GM21526 (cell line): ENCODE results near the gene HSCB.
A peak's percentile ranks its signal among the peaks of the same experiment; 100 is the strongest.
"Not testable (repeated sequence)": the region's sequence is repeated elsewhere in the genome, so short reads cannot be mapped to it uniquely, and the experiment has no call there.

Source experiments
- ATAC-seq: cut with Tn5 transposase; IDR thresholded peaks from one replicate; pipeline ENCODE4 v1.9.1; 2021; ENCODE audit warnings: moderate library complexity; ENCODE audit not compliant: unreplicated experiment, low FRiP score

The HSCB gene, protein sequence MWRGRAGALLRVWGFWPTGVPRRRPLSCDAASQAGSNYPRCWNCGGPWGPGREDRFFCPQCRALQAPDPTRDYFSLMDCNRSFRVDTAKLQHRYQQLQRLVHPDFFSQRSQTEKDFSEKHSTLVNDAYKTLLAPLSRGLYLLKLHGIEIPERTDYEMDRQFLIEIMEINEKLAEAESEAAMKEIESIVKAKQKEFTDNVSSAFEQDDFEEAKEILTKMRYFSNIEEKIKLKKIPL

DNA sequence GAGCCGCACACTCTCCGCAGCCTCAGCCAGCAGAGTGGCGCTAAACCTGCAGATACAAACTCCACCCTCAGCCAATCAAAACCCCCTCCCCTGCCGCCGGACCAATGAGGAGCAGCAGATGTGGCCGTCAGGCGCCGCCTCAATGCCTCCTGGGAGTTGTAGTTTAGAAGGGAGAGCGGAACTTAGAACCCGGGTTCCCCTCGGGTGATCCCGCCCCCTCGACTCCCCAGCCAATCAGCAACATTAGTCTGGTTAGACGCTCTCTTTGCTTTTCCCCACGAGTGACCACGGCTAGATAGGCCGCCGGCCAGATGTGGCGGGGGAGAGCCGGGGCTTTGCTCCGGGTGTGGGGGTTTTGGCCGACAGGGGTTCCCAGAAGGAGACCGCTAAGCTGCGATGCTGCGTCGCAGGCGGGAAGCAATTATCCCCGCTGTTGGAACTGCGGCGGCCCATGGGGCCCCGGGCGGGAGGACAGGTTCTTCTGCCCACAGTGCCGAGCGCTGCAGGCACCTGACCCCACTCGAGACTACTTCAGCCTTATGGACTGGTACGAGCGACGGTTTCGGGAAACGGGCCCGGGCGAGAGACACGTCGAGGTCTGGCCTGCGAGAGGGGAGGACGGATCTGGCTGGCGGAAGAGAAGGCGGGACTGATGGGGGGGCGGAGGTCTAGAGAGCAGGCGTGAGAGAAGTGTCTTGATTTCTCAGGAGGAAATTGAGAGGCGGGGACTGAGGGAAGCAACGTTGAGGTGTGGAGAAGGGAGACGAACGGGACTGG lies at the start of gene HSCB, which contains the start of gene CHEK2:
TSS of gene HSCB (plus strand) at position 255 of the 777 bp plus-strand sequence. CDS start at position 312, 57 bp downstream.
TSS of gene CHEK2 (minus strand) at position 36 of the 777 bp plus-strand sequence. CDS start 7,099 bp downstream, outside the sequence.
- peak; percentile 81 for ATAC-seq

DNA sequence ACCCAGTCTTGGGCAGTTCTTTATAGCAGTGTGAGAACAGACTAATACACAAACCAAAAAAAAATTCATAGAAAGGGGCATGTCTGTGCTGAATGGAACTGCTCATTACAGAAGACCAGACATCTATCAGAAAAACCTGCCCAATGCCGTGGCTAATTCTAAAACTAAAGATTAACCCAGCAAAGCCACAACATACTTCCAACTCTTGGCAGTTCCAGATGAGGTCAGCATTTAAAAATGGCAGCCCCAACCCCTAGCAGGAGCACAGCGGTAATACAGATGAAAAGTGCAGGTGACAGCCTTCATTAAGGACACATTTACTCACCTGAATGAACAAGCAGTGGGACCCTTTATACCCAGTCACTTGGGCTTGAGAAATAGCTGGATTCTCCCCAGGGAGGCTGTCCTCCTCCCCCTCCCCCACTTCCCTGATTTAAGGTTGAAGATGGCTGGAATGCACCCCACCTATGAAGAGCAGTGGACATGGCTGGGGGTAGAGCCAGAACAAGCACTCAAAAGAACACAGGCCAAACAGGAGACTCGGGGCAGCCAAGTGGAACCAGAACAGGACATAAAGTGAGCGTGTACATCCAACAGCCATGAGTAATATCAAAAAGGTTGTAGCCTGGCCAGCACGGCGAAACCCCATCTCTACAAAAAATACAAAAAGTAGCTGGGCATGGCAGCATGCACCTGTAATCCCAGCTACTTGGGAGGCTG lies 48.6 kb upstream of the HSCB start:
- not testable (repeated sequence) for ATAC-seq

DNA sequence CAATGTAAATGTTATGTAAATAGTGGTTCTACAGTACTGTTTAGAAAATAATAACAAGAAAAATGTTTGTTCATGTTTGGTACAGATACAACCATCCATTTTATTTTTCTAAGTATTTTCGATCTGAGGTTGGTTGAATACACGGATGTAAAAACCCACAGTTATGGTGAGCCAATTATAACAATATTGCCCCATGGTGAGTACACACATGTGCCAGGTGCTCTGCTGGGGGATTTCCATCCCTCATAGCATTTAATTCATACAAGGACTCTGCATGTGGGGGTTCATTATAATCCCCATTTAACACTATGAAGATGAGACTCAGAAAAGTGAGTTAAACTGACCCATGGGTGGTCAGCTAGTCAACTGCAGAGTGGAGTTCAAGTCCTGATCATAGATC lies 38.9 kb upstream of the HSCB start:
- no peak for ATAC-seq

DNA sequence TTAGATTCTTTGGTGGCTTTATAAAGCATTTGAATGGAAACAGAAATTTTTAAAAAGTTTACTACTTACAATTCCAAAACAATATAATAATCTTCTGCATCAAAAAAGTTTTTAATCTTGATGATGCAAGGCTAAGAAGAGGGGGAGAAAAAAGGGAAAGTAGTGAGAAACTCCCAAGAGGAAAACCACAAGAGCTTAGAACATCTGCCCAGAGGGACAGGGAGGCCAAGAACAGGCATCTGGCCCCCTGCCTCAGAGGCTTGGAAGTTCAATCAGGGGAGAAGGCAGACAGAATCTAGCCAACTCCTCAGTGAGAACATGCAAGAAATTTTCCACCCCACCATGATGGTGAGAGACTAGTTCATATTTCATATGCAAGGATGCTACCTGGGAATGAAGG lies 38.4 kb upstream of the HSCB start:
- ATAC-seq, result no peak

DNA sequence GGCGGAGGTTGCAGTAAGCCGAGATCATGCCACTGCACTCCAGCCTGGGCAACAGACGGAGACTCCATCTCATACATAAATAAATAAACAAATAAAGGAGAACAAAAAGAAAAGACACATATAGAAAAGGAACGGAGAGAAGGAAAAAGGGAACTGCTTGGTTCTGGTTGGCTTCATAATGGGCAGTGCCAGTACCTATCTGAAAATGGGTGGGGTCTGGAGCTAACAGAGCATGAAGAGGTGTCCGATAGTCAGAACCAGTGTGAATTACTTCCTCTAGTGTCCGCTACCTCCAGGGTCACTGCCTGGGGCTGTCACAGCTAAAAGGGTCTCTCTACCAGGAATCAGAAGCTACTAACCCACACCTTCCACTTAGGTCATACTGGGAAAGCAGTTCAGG lies 35.0 kb upstream of the HSCB start:
- no peak for ATAC-seq

DNA sequence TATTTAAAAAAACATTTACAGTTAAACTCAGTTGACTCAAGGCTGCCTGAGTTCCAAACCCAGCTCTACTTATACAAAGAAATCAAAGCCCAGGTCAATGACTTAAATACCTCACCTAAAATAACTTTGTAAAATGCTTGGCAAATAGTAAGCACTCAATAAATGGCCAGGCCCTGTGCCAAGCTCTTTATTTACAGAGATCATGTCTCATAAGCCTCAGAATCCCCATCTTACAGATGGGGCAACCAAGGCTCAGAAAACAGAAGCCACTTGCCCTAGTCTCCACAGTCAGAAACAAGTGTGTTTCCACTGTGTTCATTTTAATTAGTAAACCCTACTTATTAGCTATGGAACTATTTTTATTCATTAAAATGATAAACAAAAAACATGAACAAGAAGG lies 31.7 kb upstream of the HSCB start:
- no peak for ATAC-seq

DNA sequence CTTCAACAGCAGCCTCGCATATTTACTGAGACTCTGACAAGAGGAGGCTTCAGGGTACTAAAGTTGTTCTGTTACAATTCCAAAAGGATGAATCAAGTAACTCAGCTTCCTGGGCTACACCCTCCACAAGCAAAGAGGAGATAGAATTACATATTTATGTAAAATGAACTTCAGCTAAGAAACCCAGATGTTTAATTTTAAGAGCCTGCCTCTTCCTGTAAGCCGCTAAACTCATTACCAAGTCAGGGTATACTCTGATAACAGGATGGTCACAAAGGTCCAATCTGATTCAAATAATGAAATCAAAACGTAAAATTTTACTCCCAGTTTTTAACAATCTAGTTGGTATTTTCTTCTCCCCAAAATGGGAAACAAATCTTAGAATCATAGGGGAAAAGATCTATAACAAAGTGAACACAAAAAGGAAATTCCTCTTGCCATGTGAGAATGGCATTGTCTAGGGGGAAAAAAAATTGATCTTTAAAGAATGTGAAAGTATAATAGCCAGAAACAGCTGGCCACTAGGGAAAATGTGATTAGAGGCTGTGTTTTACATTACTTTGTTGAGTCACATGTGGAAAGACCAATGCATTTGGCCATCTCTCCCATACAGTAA lies 31.2 kb upstream of the HSCB start:
- no peak for ATAC-seq

DNA sequence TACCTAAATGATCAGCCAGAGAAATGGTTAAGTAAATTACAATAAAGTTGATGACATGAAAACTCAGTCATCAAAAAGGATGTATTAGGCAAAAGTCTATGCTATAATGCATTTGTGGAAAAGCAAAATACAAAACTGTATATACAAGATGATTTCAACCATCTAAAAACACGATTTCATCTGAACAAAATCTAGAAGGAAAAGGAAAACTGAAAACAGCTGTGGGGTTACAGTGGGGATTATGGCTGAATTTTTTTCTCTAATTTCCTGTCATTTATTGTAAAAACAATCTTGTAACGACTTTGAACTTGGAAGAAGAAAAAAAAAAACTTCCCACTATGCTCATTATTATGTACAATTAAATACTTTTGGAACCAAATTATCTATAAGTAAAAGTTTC lies 30.5 kb upstream of the HSCB start:
- ATAC-seq, result no peak

DNA sequence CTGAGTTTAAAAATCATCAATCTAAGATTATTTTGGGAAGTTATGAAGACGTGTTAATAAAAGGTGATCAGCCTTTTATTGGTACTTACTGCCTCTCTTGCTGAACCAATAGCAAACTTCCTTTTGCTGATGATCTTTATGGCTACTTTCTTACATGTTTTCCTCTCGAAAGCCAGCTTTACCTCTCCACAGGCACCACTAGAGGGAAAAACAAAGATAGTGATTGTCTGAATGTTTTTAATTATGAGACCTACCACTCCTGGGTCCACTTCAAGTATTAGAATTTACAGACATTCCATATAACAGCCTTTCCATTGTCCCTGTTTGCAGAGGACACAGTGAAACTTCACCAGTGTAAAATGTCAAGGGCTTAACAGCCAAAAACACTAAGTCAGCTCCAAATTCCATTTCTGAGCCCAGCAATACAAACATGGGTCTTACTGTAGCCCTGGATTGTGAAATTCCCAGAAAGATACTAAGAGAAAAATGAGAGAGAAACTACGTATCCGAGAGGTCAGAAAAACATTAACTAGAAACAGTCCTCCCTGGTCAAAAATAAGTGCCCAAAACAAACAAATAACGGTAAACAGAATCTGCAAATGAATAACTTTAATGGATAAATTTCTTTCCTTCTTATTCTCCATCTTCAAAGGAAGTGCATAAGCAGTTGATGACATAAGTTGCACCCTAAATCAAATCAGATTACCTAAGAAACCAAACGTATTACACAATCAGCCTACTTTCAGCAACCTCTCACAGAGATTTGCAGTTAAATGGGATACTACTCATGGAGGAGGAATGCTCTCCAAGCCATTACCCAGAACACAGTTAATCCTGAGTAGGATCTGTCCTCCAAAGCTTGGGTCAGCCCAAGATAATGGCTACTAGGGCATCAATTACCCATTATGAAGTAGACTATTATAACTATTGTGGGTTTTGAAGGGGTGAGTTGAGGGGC lies 29.7 kb upstream of the HSCB start:
- ATAC-seq, result no peak

DNA sequence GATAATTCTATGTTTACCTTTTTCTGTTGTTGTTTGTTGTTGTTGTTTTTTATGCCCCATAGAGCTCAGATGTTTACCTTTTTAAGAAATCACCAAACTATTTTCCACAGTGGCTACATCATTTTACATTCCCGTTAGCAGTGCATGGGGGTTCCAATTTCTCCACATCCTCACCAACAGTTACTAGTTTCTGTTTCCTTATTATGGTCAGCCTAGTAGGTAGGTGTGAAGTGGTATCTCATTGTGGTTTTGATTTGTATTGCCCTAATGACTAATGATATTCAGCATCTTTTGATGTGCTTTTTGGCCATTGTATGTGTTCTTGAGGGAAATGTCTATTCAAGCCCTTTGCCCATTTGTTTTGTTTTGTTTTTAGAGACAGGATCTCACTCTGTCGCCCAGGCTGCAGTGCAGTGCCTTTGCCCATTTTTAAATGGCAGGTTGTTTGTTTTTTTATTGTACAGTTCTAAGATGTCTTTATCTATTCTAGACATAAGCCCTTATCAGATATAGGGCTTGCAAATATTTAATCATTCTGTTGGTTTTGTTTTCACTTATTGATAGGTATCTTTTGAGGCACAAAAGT lies 27.7 kb upstream of the HSCB start:
- ATAC-seq, result no peak

DNA sequence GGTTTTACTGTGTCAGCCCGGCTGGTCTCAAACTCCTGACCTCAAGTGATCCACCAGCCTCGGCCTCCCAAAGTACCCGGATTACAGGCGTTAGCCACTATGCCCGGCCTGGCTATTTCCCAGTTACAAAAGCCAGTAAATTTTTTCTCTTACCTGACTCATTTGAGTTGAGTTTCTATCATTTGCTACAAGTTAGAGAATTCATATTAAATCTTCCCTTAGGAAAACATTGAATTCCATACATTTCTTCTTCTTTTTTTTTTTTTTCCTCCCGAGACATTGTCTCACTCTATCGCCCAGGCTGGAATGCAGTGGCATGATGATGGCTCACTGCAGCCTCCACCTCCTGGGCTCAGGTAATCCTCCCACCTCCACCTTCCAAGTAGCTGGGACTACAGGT lies 26.2 kb upstream of the HSCB start:
- no peak for ATAC-seq

DNA sequence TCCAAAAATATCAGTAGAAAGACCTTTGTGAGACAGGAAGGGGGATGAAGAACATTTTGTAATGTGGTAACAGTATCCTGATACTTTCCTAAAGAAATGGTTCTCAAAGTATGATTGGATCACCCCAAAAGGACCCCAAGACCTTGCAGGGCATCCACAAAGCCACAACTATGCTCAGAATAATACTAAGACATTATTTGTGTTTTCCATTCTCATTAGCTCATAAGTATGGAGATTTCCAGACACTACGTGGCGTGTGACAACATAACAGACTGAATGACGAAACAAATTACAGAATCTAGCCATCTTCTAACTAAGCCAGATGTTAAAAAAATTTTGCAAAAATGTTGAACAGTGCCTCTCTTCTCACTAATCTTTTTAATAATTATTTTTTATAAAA lies 25.2 kb upstream of the HSCB start:
- ATAC-seq, result no peak

DNA sequence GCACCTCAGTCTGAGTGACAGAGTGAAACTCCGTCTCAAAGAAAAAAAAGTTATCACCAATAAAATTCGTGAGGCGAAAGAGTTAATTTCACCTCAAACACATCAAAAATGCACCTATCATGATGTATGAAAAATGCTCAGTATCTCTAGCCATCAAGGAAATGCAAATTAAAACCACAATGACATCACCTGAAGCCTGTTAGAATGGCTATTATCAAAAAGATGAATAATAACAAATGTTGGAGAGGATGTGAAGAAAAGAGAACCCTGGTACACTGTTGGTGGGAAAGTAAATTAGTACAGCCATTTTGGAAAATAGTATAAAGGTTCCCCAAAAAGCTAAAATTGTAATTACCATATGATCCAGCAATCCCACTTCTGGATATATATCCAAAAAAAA lies 23.8 kb upstream of the HSCB start:
- no peak for ATAC-seq

DNA sequence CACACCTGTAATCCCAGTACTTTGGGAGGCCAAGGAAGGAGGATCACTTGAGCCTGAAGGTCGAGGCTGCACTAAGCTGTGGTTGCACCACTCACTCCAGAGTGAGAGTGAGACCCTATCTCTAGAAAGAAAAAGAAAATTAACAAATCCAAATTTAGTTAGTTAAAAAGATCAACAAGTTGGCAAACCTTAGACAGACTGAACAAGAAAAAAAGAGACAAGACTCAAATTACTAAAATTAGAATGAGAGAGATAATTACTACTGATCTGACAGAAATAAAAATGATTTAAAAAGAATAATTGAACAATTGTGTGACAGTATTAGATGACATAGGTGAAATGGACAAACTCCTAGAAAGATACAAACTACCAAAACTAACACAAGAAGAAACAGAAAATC lies 13.8 kb upstream of the HSCB start:
- no peak for ATAC-seq

DNA sequence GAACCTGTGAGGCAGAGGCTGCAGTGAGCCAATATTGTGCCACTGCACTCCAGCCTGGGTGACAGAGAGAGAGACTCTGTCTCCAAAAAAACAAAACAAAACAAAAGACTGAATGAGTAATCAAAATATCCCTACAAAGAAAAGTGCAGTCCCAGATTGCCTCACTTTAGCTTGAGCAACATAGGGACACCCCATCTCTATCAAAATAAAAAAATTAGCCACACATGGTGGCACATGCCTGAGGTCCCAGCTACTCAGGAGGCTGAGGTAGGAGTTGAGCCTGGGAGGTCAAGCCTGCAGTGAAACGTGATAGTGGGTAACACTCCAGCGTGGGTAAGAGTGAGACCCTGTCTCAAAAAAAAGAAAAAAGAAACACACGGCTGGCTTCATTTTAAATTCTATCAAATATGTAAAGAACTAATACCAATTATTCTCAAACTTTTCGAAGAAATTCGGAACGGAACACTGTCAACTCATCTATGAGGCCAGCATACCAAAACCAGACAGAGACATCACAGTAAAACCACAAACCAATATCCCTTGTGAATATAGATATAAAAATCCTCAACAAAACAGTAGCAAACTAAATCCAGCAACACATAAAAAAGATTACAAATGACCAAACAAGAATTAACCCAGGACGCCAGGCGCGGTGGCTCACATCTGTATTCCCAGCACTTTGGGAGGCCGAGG lies 13.1 kb upstream of the HSCB start:
- ATAC-seq, result no peak

DNA sequence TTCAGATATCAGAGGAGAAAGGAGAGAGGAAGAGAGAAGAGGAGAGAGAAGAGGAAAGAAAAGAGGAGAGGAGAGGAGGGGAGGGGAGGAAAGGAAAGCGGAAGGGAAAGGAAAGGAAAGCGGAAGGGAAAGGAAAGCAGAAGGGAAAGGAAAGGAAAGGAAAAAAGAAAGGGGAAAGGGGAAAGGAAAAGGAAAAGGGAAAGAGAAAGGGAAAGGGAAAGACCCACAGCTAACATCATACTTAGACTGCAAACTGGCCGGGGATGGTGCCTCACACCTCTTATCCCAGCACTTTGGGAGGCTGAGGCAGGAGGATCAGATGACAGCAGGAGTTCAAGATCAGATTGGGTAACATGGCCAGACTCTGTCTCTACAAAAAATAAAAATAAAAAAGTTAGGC lies 11.7 kb upstream of the HSCB start:
- ATAC-seq, result no peak

DNA sequence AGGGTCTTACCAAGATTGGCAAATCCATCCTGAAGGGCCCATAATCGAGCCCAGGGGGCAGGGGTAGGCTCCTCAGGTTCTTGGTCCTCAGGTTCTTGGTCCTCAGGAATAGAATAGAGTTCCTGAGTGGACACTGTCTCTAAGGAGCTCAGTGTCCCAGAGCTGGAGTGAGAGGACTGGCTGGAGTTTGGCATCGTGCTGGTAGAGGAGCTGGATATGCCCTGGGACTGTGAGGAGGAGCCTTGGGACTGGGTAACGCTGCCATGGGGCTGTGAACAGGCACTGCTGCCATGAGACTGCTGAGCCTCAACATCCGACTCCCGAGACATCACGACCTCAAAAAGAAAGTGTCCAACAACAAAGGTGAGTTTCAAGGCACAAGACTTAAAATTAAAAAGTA lies 7.4 kb upstream of the HSCB start:
- no peak for ATAC-seq

DNA sequence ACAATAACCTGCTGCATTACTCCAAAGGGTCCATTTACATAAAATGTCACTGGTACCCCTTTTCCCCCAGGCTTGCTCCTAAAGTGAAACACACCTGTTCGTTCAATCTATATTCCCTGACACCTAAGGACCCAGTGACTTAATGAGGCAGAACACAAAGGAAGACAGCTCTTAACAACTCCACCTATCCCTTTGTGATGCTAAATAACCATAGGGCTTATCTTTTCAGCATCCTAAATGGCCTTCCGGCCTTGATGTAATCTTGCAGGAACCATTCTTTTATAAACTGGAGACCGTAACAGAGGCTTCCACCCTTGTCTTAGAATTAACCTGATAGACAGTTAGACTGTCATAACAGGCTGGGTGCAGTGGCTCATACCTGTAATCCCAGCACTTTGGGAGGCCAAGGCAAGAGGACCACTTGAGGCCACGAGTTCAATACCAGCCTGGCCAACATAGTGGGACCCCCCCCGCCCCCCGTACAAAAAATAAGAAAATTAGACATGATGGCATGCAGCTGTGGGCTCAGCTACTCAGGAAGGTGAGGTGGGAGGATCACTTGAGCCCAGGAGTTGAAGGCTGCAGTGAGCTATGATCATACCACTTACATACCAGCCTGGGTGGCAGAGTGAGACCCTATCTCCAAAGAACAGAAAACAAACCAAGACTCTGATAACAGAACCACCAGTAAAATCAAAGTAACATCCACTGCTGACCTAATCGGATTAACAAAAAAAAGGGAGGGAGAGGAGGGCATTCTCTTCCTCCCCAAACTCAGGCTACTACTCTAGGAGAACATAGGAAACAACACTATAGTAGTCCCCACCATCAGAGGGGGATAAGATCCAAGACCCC lies 5.3 kb upstream of the HSCB start:
- ATAC-seq, result no peak
